HG03066 (cell line): ENCODE data around the gene ADAR.
A peak's percentile ranks its signal among the peaks of the same experiment; 100 is the strongest.

Source experiments
- ATAC-seq: cut with Tn5 transposase; IDR thresholded peaks from one replicate; pipeline ENCODE4 v1.9.1; 2021; ENCODE audit warnings: low read depth; ENCODE audit not compliant: unreplicated experiment

ADAR gene

DNA sequence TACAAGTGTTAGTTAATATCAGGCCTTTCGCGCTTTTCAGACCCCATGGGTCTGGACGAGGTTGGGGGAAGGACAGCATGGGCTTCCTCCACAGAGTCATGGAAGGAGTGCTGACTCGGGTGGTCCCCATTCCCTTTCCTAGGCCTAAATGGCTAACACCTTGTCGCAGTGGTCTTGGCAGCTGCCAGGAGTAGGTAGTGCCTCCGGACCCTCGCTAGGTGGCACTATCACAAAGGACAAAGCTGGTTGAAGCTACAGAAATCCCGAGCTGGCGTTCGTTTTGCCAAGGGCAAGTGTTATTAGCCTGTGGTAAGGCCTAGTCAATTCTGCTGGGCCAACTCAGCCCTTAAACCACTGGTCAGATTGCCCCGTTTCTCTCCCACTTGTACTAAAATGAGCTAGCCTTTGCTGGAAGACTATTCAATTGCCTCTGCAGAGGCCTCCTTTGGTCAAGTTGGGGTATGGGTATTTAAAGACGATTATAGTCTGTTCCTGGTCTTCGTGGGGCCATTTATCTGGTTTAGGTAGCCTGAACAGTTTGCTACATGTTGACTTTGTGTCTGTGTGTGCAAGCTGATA lies 48.4 kb downstream of the ADAR start:
- no peak for ATAC-seq

DNA sequence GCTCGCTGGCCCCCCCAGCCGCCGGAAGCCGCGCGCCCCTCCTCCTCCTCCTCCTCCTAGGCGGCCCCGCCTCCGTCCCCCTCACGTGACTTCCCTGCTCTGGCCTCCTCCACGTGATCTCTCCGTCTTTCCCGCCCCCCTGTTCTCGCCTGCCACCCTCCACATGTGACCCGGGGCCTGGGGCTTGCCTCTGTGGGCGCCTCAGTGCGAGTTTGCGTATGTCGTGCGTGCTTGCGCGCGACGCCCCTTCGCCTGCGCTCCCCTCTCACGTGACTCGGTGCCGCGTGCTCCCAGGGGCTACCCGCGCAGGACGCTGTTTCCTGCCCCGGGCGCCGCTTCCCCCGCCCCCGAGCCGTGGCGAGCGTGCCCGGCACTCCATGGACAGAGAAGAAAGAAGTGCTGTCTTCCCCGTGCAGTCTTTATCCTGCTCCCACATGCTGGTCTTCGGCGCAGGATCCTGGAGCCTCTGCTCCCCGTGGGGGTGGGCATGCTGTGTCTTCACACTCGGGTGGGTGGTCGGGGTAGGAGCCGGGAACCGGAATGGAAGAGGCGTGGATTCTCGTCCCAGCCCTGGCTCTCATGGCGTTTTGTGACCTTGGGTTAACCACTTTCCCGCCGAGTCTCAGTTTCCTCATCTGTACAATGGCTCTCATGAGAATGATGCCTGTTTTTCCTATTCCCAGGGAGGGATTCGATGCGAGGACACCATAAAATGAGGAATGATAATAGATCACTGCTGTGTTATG lies 49.1 kb downstream of the ADAR start:
- ATAC-seq = peak; percentile 87

GRCh38 chr1:154557939-154558719 lies 49.9 kb downstream of the ADAR start, which contains the start of gene UBE2Q1:
Gene UBE2Q1 (minus strand): TSS chr1:154558662. CDS start chr1:154558553, 109 bp downstream.
- ATAC-seq = peak; percentile 25

GRCh38 chr1:154557248-154557938 lies 50.6 kb downstream of the ADAR start:
- ATAC-seq = no peak

DNA sequence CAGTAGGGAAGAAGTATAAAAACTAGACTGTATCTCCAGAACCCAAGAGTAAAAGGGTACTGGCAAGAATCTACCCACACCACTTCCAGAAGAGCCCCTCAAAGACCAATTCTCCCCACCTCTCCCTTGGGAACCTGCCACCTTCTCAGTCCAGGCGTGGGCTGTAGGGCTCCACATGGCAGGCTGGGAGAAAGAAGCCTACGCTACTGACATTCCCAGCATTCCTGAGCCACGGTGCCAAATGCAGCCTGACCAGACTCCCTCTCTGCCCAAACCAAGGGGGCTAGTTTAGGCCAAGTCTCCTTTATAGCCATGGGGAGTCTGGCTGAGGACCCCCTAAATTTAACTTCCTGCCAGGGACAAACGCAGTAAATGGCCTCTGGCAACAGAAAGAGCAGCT lies 51.6 kb downstream of the ADAR start:
- ATAC-seq = no peak

GRCh38 chr1:154553056-154554030 lies 54.6 kb downstream of the ADAR start:
- ATAC-seq = no peak

GRCh38 chr1:154552036-154552435 lies 56.0 kb downstream of the ADAR start:
- no peak for ATAC-seq

DNA sequence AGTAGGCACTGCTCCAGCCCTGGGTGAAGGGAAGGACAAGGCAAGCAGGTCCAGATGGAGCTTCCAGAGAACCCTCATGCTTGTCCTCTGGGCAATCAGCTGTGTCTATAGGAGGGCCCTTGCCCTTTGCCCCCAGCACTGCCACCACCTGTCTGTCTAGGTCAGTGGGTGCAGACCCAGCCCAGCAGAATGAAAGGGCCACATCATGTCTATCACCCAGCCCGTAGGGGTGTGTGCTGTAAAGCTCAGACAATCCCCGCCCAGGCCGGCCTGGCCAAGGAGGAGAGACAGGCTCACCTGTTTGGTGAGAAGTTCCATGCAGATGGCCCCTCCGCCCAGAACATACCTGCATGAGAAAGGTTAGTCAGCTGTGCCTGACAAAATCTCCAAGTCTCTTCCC lies 56.5 kb downstream of the ADAR start:
- ATAC-seq = no peak

- ATAC-seq = no peak
Measured at GRCh38 chr1:154550657-154551056, 57.3 kb downstream of the ADAR start.

DNA sequence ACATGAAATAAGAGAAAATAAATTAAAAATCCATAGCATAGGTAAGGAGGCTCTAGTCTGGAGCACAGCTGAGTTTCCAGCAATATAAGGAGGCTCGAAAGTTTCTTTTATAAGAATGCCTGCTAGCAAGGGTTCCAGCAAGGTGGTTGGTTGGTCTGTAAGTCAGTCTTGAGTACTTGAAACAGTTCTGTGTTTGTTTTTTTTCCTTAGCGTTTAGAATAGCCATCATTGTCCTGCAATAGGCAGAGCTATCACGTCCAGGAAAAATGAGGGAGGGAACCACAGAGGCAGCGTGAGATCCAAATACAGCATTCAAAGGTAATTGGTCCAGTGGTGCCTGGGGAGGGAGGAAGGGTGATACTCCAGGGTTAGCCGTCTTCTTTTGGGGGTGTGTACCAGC lies 57.9 kb downstream of the ADAR start:
- no peak for ATAC-seq

DNA sequence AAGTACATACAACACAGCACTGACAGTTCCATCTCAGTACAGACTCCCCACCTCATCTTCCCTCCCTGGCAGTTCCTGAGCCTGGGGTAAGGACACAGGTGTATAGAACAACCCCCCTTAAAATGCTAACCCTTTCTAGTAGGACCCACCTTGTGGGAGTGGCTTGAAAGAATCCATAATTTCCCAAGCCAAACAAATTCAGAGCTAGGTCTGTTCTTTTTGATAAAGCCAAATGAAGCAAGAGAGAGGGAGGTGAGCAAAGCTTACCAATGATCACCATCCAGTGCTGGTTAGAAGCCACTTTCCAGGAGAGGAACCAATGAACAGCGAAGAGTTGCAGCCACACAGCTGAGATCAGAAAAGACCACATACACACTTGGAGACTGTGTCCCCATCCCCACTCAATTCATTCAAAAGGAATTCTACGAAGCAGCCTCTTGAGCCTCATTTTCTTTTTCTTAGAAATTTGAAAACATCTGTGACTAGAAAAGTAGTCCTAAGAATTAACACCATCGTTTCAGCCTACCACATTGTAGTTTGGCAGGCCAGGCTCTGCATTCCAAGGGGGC lies 58.7 kb downstream of the ADAR start:
- no peak for ATAC-seq

- no peak for ATAC-seq
Measured at GRCh38 chr1:154548028-154548427, 60.0 kb downstream of the ADAR start.

- no peak for ATAC-seq
Measured at GRCh38 chr1:154547105-154547732, 60.8 kb downstream of the ADAR start.

DNA sequence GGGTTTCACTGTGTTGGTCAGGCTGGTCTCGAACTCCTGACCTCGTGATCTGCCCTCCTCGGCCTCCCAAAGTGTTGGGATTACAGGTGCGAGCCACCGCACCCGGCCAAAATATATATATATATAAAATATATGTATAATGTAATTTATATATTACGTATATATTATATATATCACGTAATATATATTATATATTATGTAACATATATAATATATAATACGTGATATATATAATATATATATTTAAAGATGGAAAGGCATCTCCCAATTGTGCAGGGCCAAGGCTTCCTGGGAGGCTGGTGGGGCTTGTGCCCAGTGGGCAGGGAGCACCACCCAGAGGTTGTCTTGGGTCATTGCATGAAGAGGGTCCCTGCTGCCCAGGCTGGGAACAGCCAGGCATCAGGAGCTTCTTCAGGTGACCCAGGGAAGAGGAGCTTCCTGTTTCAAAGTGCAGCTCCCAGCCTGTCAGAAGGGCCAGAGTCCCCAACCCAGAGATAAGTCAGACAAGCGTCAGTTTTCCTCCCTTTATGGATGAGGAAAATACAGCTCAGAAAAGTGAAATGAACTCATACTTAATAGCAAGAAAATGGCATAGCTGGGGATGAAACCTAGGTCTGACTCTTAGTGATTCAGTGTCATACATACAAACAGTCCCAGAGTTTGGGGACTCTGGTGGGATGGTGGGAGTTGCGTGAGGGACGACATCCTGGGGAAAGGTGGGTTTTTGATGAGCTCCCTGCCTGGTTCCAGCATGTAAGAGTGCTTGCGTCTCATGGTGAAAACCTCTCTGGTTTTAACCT lies 61.5 kb downstream of the ADAR start:
- no peak for ATAC-seq

- no peak for ATAC-seq
Measured at GRCh38 chr1:154541231-154541630, 66.8 kb downstream of the ADAR start.

- ATAC-seq = no peak
Measured at GRCh38 chr1:154539486-154540483, 68.2 kb downstream of the ADAR start.

DNA sequence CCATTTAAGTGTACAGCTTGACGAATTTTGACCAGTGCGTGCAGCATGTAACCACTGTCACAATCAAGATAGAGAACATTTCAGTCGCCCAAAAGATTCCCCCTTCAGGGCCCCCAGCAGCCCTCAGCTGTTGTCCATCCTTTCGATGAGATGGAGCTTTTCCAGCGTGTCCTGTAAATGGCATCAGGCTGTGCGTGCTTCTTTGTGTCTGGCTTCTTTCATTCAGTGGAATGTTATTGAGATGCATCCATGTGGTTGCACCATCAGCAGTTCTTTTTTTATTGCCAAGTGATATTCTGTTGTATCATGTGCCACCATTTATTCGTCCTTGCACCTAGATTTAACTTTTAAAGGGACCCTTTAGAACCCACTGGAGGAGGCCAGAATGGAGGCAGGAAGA lies 71.4 kb downstream of the ADAR start:
- ATAC-seq = no peak
